GM12891 (cell line): ENCODE results near the gene TMEM135.

Experiments used
- POLR2A ChIP-seq: IDR thresholded peaks from 2 replicates; pipeline ENCODE4 v1.6.1; 2011; ENCODE audit warnings: low read depth, low read length, control low read depth
- POLR2AphosphoS5 ChIP-seq: IDR thresholded peaks from 2 replicates; pipeline ENCODE4 v1.6.1; 2011; ENCODE audit warnings: low read depth, low read length, control low read depth

GRCh38 chr11:87128372-87128771 lies 90.6 kb downstream of the TMEM135 start:
- TF ChIP-seq POLR2A (no peak), POLR2AphosphoS5 (no peak)
